Adrenal gland (tissue), 12 donors: Measurements from ENCODE around the gene KIRREL3. TPM values are rescaled to one million over a fixed set of nuclear protein-coding genes. Genes with fewer than 3 reads are reported as not detected.

Source experiments
- DNase-seq, 7 donors: peaks; one replicate each; pipeline ENCODE4 v3.0.0-alpha.2; 2019 to 2020
- H3K27ac ChIP-seq, 5 donors: fragments of 200-600 bp; sonication (generic) in 4 of 5; 1 replicate in 3 of 5; 2 replicates in 2 of 5; pipeline versions ENCODE4 v1.5.1 to v1.8.0; 2016 to 2020; ENCODE audit warnings: mild to moderate bottlenecking in 1 of 5
- H3K27me3 ChIP-seq: fragments of 200-600 bp; 2 replicates; pipeline ENCODE4 v1.8.0; 2021
- H3K36me3 ChIP-seq, 2 donors: fragments of 200-600 bp; replicated peaks in 1 of 2; 1 replicate in 1 of 2; 2 replicates in 1 of 2; pipeline versions ENCODE4 v1.5.1 to v1.8.0; 2018 to 2022
- H3K4me1 ChIP-seq, 2 donors: fragments of 200-600 bp; replicated peaks in 1 of 2; 1 replicate in 1 of 2; 2 replicates in 1 of 2; pipeline versions ENCODE4 v1.5.1 to v1.8.0; 2018 to 2021
- H3K4me3 ChIP-seq, 4 donors: fragments of 200-600 bp; sonication (generic) in 3 of 4; one replicate each; pipeline ENCODE4 v1.5.1; 2016 to 2018
- H3K9me3 ChIP-seq, 3 donors: fragments of 200-600 bp; sonication (generic) in 1 of 3; replicated peaks in 1 of 3; 1 replicate in 2 of 3; 2 replicates in 1 of 3; pipeline versions ENCODE4 v1.5.1 to v1.8.0; 2016 to 2021
- POLR2A ChIP-seq, 2 donors: fragments of 450-650 bp; IDR thresholded peaks; one replicate each; pipeline ENCODE4 v1.6.1; 2017; ENCODE audit warnings: antibody characterized with exemption in 2 of 2, mild to moderate bottlenecking in 2 of 2, moderate library complexity in 1 of 2
- WGBS, 4 donors: extraction: QIAGEN DNeasy Blood & Tissue Kit in 2 of 4; methylation state at CpG; one replicate each; pipeline versions ENCODE4 v1.1.5 to v1.1.7; 2013 to 2017; 5-methylcytosine and 5-hydroxymethylcytosine counted together
- intact Hi-C, 2 donors: fragments of 100-400 bp; cut with DNase I; formaldehyde crosslinking; loops; one replicate each; pipeline versions ENCODE4 v1.14.1 to v1.15.0; 2022 to 2023
- polyA plus RNA-seq, 3 donors: library from polyadenylated mRNA; stranded (reverse); fragments of 200-250 nt in 2 of 3; fragments of 350-450 nt in 1 of 3; fragmentation: Illumina TruSeq in 1 of 3; extraction: RNeasy Lipid Tissue Mini Kit (QIAGEN cat#74804) in 1 of 3; gene quantifications; one replicate each; pipeline ENCODE4 v1.2.3, GENCODE V29; 2013 to 2014
- total RNA-seq, 9 donors: library from RNA; depleted of rRNA in 4 of 9; stranded (reverse); fragments of >200 nt in 4 of 9; fragments of 120-200 nt in 1 of 9; fragmentation: NEBNext Ultra II Directional in 1 of 9; extraction: Animal tissue kit (Norgen Biotek cat#: 25700) in 1 of 9; gene quantifications; one replicate each; pipeline versions ENCODE4 v1.1.0 to v1.2.4, GENCODE V29; 2013 to 2023
- TF ChIP-seq, protein P1 (sequence below), 6 experiments: fragments of 450-650 bp in 4 of 6; fragments of 200-600 bp in 2 of 6; sonication (generic) in 1 of 6; IDR thresholded peaks; 1 replicate in 5 of 6; 2 replicates in 1 of 6; pipeline versions ENCODE4 v1.5.1 to v1.8.0; 2016 to 2021; ENCODE audit warnings: antibody characterized with exemption in 6 of 6, mild to moderate bottlenecking in 2 of 6, moderate library complexity in 1 of 6
- donor health status: healthy with polysubstance abuse.
- donor health status: Bipolar disorder and iron deficiency.
- donor health status: DM: yes; HTN: yes; CAD: no.
- donor health status: DM: no; HTN: no; CAD: no.
- donor health status: DM: no; HTN: no; CAD: no.
- donor health status: DM: yes; HTN: yes; CAD: no.

KIRREL3 gene
- total and polyA plus RNA-seq, 12 donors, result 0.07 to 4.1 (median 0.64) TPM; not detected in 1

DNA sequence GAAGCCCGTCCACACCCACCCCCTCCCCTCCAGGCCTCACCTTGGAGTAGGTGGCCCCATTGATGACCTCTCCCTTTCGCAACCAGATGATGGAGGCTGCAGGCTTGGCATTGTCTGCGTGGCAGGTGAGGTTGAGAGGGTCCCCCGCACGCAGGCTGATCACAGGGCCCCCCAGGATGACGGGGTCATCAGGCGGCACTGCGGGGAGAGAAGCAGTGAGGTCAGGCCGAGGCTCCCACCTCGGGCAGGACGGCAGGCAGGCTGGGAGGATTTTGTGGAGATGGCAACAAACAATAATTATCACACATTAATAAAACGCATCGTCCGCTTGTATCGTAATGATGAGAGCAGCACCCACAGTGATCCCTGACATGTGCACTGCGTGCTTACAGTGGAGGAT, 527.3 kb downstream of the KIRREL3 start:
- H3K27me3 ChIP-seq, result no peaks in the 10 kb centered on the region
- DNase-seq, result no peak
- H3K4me1 ChIP-seq, result peaks cover 5% of the 10 kb centered on the region in 2 donors
- intact Hi-C loops, result no loop called here
- no peaks in the 10 kb centered on the region for H3K36me3 ChIP-seq
- WGBS, 4 donors, result 91 to 94% (median 92%) methylated on average over 8 to 16 of the region's 16 CpGs
- no peak overlapping the region for H3K4me3 ChIP-seq
- no peaks in the 10 kb centered on the region for H3K9me3 ChIP-seq
- H3K27ac ChIP-seq, result no peak overlapping the region
- TF ChIP-seq, protein P1, sequence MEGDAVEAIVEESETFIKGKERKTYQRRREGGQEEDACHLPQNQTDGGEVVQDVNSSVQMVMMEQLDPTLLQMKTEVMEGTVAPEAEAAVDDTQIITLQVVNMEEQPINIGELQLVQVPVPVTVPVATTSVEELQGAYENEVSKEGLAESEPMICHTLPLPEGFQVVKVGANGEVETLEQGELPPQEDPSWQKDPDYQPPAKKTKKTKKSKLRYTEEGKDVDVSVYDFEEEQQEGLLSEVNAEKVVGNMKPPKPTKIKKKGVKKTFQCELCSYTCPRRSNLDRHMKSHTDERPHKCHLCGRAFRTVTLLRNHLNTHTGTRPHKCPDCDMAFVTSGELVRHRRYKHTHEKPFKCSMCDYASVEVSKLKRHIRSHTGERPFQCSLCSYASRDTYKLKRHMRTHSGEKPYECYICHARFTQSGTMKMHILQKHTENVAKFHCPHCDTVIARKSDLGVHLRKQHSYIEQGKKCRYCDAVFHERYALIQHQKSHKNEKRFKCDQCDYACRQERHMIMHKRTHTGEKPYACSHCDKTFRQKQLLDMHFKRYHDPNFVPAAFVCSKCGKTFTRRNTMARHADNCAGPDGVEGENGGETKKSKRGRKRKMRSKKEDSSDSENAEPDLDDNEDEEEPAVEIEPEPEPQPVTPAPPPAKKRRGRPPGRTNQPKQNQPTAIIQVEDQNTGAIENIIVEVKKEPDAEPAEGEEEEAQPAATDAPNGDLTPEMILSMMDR (IDR thresholded peaks at IDR 0.05), result no peak
- TF ChIP-seq POLR2A (IDR thresholded peaks at IDR 0.05), result no peak

DNA sequence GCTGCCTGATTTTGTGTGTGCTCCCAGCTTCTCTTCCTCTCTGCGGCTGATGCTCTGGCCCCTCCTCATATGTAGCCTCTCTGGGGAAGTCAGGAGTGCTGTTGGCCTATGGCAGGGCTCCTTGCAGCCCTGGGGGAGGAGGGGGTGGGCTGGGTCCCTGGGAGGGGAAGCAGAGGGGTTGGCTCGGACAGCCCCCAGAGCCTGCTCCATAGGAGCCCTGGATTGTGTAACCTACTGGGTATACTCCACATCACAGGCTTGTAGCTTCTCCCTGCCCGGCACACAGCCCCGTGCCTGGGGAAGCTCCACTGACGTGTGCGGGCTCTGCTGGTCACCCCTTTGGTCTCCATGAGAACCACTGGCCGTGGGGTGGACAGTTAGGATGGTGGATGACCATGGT, 531.3 kb downstream of the KIRREL3 start:
- Histone ChIP-seq H3K9me3 (no peaks in the 10 kb centered on the region), H3K27ac (peak overlapping the region in 1 of 5 donors; percentile 8), H3K27me3 (no peaks in the 10 kb centered on the region), H3K36me3 (no peaks in the 10 kb centered on the region), H3K4me1 (peaks cover 3 to 18% of the 10 kb centered on the region in 2 donors), H3K4me3 (no peak overlapping the region)
- 80 to 91% (median 87%) methylated on average over 1 to 7 of the region's 7 CpGs for WGBS, 4 donors
- no peak for TF ChIP-seq POLR2A (IDR thresholded peaks at IDR 0.05)
- TF ChIP-seq, protein P1 (IDR thresholded peaks at IDR 0.05), result no peak
- intact Hi-C loops, result no loop called here
- DNase-seq, result no peak

DNA sequence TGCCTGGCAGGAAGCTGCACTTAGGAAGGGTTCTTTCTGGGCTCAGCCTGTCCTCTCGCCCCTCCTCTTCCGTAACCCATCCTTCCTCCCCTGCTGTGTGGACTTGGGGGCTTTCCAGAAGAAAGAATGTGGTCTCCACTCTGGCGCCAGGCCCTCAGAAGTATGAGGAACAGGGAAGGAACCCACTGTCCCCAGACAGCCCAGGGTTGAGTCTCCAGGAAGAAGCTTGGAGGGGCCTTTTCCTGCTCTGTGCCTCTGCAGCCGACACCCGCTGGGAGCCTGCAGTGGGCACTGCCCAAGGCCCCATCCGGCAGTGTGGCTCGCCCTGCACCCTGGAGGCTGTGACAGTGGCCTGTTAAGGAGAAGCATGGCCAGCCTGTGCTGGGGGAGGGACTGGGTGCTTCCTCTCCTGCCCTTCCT, 532.5 kb downstream of the KIRREL3 start:
- Histone ChIP-seq H3K27me3 (no peaks in the 10 kb centered on the region), H3K36me3 (no peaks in the 10 kb centered on the region), H3K27ac (peak overlapping the region in 1 of 5 donors; percentile 65), H3K4me1 (peaks cover 0 to 15% of the 10 kb centered on the region in 2 donors), H3K4me3 (no peak overlapping the region), H3K9me3 (no peaks in the 10 kb centered on the region)
- DNase-seq, result peak in 4 of 7 donors; percentile 20 to 57 (median 38)
- no peak for TF ChIP-seq POLR2A (IDR thresholded peaks at IDR 0.05)
- TF ChIP-seq, protein P1 (IDR thresholded peaks at IDR 0.05), result peak in 1 of 6 experiments; percentile 1
- WGBS, 4 donors, result 40 to 71% (median 62%) methylated on average over 2 to 7 of the region's 7 CpGs
- intact Hi-C loops, result no loop called here

DNA sequence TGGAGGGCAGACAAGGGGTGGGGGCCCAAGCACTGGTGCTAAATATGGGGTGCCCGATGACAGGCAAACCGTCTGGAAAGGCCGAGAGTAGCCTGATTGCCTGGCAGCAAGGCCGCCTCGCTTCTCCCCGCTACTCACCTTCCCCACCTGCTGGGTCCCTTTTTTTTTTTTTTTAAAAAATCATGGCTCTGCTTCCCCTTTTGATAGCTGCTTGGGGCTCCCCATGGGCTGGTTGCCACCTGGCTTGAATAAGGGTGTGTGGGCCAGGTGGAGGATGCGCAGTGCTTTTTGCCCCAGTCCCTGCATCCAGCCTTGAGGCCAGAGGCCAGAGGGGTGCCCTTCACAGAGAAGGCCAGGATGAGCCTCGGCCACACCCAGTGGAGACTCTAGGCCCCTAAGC, 533.1 kb downstream of the KIRREL3 start:
- DNase-seq, result no peak
- Histone ChIP-seq H3K4me1 (peaks cover 0 to 15% of the 10 kb centered on the region in 2 donors), H3K9me3 (no peaks in the 10 kb centered on the region), H3K27ac (peak overlapping the region in 1 of 5 donors; percentile 65), H3K4me3 (no peak overlapping the region), H3K36me3 (no peaks in the 10 kb centered on the region), H3K27me3 (no peaks in the 10 kb centered on the region)
- WGBS, 4 donors, result 85 to 94% (median 91%) methylated on average over 7 to 8 of the region's 8 CpGs
- no peak for TF ChIP-seq POLR2A (IDR thresholded peaks at IDR 0.05)
- TF ChIP-seq, protein P1 (IDR thresholded peaks at IDR 0.05), result no peak
- intact Hi-C loops, result no loop called here
